MCF 10A (cell line): Measurements from ENCODE around the gene MYO1D. TPM values are rescaled to one million over a fixed set of nuclear protein-coding genes. Genes with fewer than 3 reads are reported as not detected.
"Not testable (repeated sequence)": the region's sequence is repeated elsewhere in the genome, so short reads cannot be mapped to it uniquely, and the experiment has no call there.

Source experiments
- BruUV-seq: library from RNA; stranded (reverse); fragments of 400-500 nt; replicated peaks from 2 replicates; lab custom pipeline; 2021; lab: Mats Ljungman, UMichigan
- CTCF ChIA-PET: fragments of 300-600 bp; sonication (Branson Sonifier 250); formaldehyde crosslinking; extraction: SDS; loops from one replicate; lab custom pipeline; 2021; ENCODE audit warnings: antibody characterized with exemption, inconsistent platforms; lab: Yijun Ruan, JAX
- POLR2A ChIA-PET: fragments of 300-600, 350-650 bp; sonication (Branson Sonifier 250); formaldehyde crosslinking; extraction: SDS; loops from one replicate; lab custom pipeline; 2020; ENCODE audit warnings: antibody characterized with exemption, inconsistent platforms; lab: Yijun Ruan, JAX
- DNase-seq: peaks from one replicate; pipeline ENCODE4 v3.0.0-alpha.2; 2018; ENCODE audit not compliant: unreplicated experiment
- H3K27ac Mint-ChIP-seq: one replicate; pipeline ENCODE4 v1.8.0; 2022; ENCODE audit warnings: mild to moderate bottlenecking, low read depth, mixed read lengths; ENCODE audit not compliant: unreplicated experiment
- H3K27me3 Mint-ChIP-seq: one replicate; pipeline ENCODE4 v1.8.0; 2022; ENCODE audit warnings: mixed read lengths; ENCODE audit not compliant: insufficient read depth, unreplicated experiment
- H3K36me3 Mint-ChIP-seq: one replicate; pipeline ENCODE4 v1.8.0; 2022; ENCODE audit warnings: mild to moderate bottlenecking, moderate library complexity, mixed read lengths; ENCODE audit not compliant: insufficient read depth, unreplicated experiment
- H3K4me1 Mint-ChIP-seq: one replicate; pipeline ENCODE4 v1.8.0; 2022; ENCODE audit warnings: mixed read lengths; ENCODE audit not compliant: insufficient read depth, unreplicated experiment
- H3K4me3 Mint-ChIP-seq: one replicate; pipeline ENCODE4 v1.8.0; 2022; ENCODE audit warnings: mild to moderate bottlenecking, moderate library complexity, mixed read lengths; ENCODE audit not compliant: unreplicated experiment
- H3K9me3 Mint-ChIP-seq: one replicate; pipeline ENCODE4 v1.8.0; 2022; ENCODE audit warnings: mixed read lengths; ENCODE audit not compliant: unreplicated experiment
- intact Hi-C: fragments of 100-400 bp; cut with micrococcal nuclease; formaldehyde crosslinking; loops from 2 replicates; pipeline ENCODE4 v1.14.1; 2022
- total RNA-seq: library from RNA; stranded (reverse); gene quantifications from 2 replicates; pipeline ENCODE4 v1.2.3, GENCODE V29; 2022
- TF ChIP-seq, protein P1 (sequence below): fragments of 200-600 bp; IDR thresholded peaks from one replicate; pipeline ENCODE4 v1.8.0; 2022; ENCODE audit warnings: antibody characterized with exemption, mild to moderate bottlenecking; ENCODE audit not compliant: unreplicated experiment

Gene MYO1D
- total RNA-seq, 1 experiment from 2014 or later, result 30.5 TPM

DNA sequence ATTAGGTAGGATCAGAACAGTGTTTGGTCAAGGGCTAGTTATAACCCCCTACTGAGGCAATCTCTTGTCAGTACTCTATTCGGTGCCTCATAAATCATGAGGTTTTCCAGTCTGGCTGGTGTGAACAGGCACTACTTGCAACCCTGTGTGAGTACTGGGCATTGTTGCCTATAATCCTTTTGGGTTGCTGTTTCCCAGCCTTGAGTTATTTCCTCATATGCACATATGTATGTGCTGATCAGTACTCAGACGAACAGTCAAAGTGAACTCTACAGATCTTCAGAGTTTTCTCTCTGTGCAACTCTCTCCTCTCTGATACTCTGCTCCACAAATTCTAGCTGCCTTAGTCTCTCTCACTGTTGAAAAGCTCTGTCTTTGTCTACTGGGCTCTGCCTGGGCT lies 225.8 kb downstream of the MYO1D start:
- H3K27ac Mint-ChIP-seq, result no peak overlapping the region
- TF ChIP-seq, protein P1, sequence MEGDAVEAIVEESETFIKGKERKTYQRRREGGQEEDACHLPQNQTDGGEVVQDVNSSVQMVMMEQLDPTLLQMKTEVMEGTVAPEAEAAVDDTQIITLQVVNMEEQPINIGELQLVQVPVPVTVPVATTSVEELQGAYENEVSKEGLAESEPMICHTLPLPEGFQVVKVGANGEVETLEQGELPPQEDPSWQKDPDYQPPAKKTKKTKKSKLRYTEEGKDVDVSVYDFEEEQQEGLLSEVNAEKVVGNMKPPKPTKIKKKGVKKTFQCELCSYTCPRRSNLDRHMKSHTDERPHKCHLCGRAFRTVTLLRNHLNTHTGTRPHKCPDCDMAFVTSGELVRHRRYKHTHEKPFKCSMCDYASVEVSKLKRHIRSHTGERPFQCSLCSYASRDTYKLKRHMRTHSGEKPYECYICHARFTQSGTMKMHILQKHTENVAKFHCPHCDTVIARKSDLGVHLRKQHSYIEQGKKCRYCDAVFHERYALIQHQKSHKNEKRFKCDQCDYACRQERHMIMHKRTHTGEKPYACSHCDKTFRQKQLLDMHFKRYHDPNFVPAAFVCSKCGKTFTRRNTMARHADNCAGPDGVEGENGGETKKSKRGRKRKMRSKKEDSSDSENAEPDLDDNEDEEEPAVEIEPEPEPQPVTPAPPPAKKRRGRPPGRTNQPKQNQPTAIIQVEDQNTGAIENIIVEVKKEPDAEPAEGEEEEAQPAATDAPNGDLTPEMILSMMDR, result no peak
- H3K9me3 Mint-ChIP-seq, result peaks cover 9% of the 10 kb centered on the region
- ChIA-PET CTCF (interaction anchor here (0.5 to 2.3 kb wide), 3 partner anchors 8 to 189 kb away, joined by 3 to 17 read pairs (median 3); no protein-coding TSS in a partner anchor), POLR2A (no interaction called here)
- H3K36me3 Mint-ChIP-seq, result peaks cover 43% of the 10 kb centered on the region
- intact Hi-C loops, result no loop called here
- H3K4me3 Mint-ChIP-seq, result no peak overlapping the region
- H3K4me1 Mint-ChIP-seq, result no peaks in the 10 kb centered on the region
- no peak for DNase-seq
- BruUV-seq, result no TSS peak
- H3K27me3 Mint-ChIP-seq, result no peaks in the 10 kb centered on the region

GRCh38 chr17:32648450-32648849 lies 228.5 kb downstream of the MYO1D start:
- TF ChIP-seq, protein P1, result no peak
- Mint-ChIP-seq H3K27ac (no peak overlapping the region), H3K36me3 (peaks cover 36% of the 10 kb centered on the region), H3K9me3 (peaks cover 9% of the 10 kb centered on the region), H3K4me3 (no peak overlapping the region), H3K4me1 (no peaks in the 10 kb centered on the region), H3K27me3 (no peaks in the 10 kb centered on the region)
- DNase-seq, result no peak
- intact Hi-C loops, result no loop called here
- ChIA-PET CTCF (interaction anchor here (0.6 to 2.9 kb wide), 2 partner anchors 10 to 108 kb away, joined by 8 to 12 read pairs; no protein-coding TSS in a partner anchor), POLR2A (no interaction called here)
- no TSS peak for BruUV-seq

DNA sequence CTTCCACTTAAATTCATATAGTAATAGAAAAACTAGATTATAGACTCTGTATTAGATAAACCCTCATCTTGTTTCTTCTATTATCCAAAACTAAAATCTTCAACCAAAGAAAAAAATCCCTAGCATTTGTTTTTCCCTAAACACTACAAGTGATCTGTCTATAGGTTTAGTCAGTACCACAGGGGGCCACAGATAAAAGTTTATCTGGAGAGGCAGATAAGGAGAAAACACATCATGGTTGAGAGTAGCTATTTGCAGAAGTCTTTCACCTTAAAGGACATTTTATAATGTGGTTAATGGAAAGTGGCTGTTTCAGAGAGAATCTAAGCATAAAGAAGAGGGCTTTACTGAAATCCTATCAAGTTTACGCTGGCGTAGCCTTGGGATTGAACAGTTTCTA lies 230.0 kb downstream of the MYO1D start:
- Mint-ChIP-seq H3K36me3 (peaks cover 26% of the 10 kb centered on the region), H3K4me3 (no peak overlapping the region), H3K27me3 (no peaks in the 10 kb centered on the region), H3K4me1 (no peaks in the 10 kb centered on the region), H3K9me3 (peaks cover 9% of the 10 kb centered on the region), H3K27ac (no peak overlapping the region)
- POLR2A ChIA-PET, result interaction anchor here (0.6 kb wide), 1 partner anchor 406 kb away, joined by 4 read pairs; no protein-coding TSS in a partner anchor
- DNase-seq, result no peak
- BruUV-seq, result no TSS peak
- CTCF ChIA-PET, result interaction anchor here (0.7 to 2.9 kb wide), 2 partner anchors 12 to 85 kb away, joined by 5 to 12 read pairs; no protein-coding TSS in a partner anchor
- intact Hi-C loops, result no loop called here
- TF ChIP-seq, protein P1, result no peak

DNA sequence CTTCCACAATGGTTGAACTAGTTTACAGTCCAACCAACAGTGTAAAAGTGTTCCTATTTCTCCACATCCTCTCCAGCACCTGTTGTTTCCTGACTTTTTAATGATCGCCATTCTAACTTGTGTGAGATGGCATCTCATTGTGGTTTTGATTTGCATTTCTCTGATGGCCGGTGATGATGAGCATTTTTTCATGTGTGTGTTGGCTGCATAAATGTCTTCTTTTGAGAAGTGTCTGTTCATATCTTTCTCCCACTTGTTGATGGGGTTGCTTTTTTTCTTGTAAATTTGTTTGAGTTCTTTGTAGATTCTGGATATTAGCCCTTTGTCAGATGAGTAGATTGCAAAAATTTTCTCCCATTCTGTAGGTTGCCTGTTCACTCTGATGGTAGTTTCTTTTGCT lies 235.4 kb downstream of the MYO1D start:
- BruUV-seq, DNase-seq, CTCF ChIA-PET, H3K4me1 Mint-ChIP-seq, H3K9me3 Mint-ChIP-seq, H3K4me3 Mint-ChIP-seq, H3K36me3 Mint-ChIP-seq, intact Hi-C loops, H3K27ac Mint-ChIP-seq, POLR2A ChIA-PET, H3K27me3 Mint-ChIP-seq: not testable (repeated sequence)
